ENCODE data around the gene IL4R.

The IL4R gene

GRCh38 chr16:27316038-27316680 lies 2.4 kb downstream of the IL4R start:
- DNase-seq (ENCODE audit: low spot score): no peak
- TF ChIP-seq, protein P1, sequence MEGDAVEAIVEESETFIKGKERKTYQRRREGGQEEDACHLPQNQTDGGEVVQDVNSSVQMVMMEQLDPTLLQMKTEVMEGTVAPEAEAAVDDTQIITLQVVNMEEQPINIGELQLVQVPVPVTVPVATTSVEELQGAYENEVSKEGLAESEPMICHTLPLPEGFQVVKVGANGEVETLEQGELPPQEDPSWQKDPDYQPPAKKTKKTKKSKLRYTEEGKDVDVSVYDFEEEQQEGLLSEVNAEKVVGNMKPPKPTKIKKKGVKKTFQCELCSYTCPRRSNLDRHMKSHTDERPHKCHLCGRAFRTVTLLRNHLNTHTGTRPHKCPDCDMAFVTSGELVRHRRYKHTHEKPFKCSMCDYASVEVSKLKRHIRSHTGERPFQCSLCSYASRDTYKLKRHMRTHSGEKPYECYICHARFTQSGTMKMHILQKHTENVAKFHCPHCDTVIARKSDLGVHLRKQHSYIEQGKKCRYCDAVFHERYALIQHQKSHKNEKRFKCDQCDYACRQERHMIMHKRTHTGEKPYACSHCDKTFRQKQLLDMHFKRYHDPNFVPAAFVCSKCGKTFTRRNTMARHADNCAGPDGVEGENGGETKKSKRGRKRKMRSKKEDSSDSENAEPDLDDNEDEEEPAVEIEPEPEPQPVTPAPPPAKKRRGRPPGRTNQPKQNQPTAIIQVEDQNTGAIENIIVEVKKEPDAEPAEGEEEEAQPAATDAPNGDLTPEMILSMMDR (IDR thresholded peaks at IDR 0.05; ENCODE audit: extremely low read depth, missing control alignments): no peak

DNA sequence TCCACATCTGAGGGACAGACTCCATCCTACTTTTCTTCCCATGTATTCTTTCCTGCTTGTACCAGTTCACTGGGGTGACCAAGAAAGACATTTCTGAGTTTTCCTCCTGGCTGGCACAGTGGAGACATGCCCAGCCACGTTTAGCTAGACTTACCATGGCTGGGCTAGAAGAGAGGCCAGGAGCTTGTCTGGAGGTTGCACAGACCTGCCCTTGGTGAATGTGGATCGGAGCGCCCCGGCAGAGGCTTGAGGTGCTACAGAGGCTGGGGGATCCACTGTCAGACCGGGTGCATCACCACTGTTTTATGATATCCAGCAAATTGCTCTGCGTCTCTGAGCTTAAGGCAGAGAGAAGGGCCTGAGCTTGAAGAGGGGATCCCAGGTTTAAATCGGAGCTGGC lies 3.5 kb downstream of the IL4R start:
- TF ChIP-seq, protein P1 (IDR thresholded peaks at IDR 0.05; ENCODE audit: extremely low read depth, missing control alignments): no peak

GRCh38 chr16:27317738-27318391 lies 4.1 kb downstream of the IL4R start:
- TF ChIP-seq, protein P1 (IDR thresholded peaks at IDR 0.05; ENCODE audit: extremely low read depth, missing control alignments): no peak
- DNase-seq (ENCODE audit: low spot score): no peak

More for the DNA sequence above, 3.5 kb downstream of the IL4R start:
- DNase-seq (ENCODE audit: low spot score): no peak

DNA sequence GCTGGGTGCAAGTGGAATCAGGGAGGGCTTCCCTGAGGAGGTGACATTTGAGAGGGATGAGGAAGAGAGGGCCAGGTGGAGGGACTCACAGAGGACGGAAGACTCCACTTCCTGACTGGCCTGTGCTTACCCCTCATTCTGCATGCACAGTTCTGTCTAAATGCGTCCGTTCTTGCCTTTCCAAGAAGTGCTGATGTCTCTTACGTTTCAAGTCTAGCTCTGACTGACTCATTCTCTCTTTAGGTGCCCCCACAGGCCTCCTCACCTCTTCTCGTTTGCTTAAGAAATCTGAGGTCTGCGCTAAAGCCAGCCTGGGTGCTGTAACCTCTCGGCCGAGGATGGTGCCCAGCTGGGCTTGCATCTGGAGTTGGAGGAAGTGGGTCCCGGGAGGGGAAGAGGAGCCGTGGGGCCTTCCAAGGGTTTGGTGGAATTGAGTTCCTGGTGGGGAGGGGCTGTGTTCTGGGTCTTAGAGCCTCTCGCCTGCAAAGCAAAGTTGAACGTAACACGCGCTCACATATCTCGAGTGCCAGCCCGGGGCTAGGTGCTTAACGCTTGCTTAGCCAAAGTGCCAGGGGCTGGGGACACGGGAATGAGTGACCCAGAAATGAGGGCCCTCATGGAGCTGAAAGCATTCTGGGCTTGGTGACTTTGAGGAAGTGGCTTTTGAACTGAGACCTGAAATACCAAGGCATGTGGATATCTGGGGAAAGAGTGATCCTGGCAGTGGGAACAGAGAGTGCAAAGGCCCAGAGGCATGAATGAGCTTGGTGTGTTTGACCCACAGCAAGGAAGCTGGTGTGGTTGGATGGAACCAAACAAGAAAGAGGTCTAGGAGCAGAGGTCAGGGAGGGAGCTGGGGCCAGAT lies 4.8 kb downstream of the IL4R start:
- DNase-seq (ENCODE audit: low spot score): peak; percentile 64
- TF ChIP-seq, protein P1 (IDR thresholded peaks at IDR 0.05; ENCODE audit: extremely low read depth, missing control alignments): no peak

GRCh38 chr16:27319257-27319965 lies 5.6 kb downstream of the IL4R start:
- DNase-seq (ENCODE audit: low spot score): no peak
- TF ChIP-seq, protein P1 (IDR thresholded peaks at IDR 0.05; ENCODE audit: extremely low read depth, missing control alignments): no peak

DNA sequence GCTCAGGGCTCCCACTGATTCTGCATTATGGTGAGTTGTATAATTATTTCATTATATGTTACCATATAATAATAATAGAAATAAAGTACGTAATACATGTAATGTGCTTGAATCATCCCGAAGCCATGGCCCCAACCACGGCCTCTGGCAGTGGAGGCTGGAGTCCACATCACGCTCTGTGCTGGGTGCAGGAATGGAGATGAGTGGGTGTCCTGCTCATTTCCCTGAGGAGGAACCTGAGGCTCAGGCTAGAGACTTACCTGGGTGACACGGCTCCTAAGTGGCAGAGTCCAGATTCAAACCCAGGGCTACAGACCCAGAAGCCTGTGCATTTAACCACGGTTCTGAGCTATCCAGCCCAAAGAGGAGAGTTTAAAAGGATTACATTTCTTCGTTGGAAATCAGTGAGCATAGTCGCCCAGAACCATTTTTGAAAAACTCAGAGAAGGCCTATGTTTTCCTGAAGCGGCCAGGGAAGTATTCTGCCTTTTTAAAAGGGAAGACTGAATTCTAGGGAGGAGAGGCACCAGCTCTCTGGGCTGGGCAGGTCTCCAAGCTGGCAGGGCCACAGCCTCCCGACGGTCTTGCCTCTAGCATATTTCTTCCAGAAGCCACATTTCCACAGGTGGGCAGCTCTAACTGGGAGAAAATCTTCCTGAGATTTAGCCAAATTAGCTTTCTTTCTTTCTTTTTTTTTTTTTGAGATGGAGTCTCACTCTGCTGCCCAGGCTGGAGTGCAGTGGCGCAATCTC lies 6.7 kb downstream of the IL4R start:
- no peak for DNase-seq (ENCODE audit: low spot score)
- TF ChIP-seq, protein P1 (IDR thresholded peaks at IDR 0.05; ENCODE audit: extremely low read depth, missing control alignments): no peak

Measured in GM20000 (cell line).